ENCODE results near the gene TRAPPC2L. TPM values are rescaled to one million over a fixed set of nuclear protein-coding genes. Genes with fewer than 3 reads are reported as not detected.

TRAPPC2L gene
- total and polyA plus RNA-seq, 2 of the 13 experiments (the other 11 are each of a cell fraction or from before 2014, with no cell fraction given), result 96.3 to 107 TPM

DNA sequence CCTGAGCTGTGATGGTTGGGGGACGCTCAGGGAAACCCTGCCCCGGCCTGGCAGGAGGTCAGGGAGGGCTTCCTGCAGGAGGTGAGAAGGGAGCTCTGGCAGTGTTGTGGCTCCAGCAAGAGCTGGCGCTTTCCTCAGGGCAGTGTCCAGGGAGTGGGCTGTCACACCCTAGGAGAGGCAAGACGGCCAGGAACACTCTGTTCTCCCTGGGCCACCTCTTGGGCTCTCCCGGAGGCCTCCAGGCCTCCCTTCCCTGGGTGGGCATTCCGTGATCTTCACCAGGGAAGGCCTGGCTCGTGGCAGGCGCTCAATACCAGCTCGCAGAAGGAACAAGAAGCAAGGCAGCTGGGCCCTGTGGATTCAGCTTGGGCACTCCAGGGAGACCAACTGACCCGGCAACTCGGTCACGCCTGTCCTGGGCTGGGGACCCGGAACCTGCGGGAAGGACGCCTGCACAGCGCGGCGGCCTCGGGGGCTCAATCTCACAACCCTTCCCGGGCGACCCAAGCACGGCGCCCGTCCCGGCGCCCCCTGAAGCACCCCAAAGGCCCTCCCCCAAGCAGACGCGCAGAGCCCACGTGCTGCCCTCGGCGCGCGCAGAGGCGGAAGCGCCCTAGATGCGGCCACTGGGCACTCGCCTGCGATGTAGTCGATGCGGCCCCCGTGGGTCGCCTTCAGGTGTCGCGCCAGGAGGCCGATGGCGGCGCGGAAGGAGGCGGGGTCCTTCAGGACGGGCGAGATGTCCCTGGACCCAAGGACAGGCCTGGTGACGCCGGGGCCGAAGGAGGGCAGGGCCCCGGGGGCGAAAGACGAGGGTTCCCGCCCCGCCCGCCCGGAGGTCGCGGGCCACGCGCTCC lies 45.8 kb upstream of the TRAPPC2L start (continued):
- TF ChIP-seq, protein P1, sequence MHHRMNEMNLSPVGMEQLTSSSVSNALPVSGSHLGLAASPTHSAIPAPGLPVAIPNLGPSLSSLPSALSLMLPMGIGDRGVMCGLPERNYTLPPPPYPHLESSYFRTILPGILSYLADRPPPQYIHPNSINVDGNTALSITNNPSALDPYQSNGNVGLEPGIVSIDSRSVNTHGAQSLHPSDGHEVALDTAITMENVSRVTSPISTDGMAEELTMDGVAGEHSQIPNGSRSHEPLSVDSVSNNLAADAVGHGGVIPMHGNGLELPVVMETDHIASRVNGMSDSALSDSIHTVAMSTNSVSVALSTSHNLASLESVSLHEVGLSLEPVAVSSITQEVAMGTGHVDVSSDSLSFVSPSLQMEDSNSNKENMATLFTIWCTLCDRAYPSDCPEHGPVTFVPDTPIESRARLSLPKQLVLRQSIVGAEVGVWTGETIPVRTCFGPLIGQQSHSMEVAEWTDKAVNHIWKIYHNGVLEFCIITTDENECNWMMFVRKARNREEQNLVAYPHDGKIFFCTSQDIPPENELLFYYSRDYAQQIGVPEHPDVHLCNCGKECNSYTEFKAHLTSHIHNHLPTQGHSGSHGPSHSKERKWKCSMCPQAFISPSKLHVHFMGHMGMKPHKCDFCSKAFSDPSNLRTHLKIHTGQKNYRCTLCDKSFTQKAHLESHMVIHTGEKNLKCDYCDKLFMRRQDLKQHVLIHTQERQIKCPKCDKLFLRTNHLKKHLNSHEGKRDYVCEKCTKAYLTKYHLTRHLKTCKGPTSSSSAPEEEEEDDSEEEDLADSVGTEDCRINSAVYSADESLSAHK (CRISPR knock-in tag; IDR thresholded peaks at IDR 0.05; ENCODE audit: borderline replicate concordance), result no peak
- peak; percentile 51; the same call in 1 of the 2 replicates for TF ChIP-seq ZC3H13 (CRISPR knock-in tag; IDR thresholded peaks at IDR 0.05)
- no peak for TF ChIP-seq RCOR2 (CRISPR knock-in tag; IDR thresholded peaks at IDR 0.05)
- peak; percentile 33; the same call in 1 of the 2 replicates for TF ChIP-seq ZSCAN21 (CRISPR knock-in tag; IDR thresholded peaks at IDR 0.05; ENCODE audit: borderline replicate concordance)
- TF ChIP-seq ZNF230 (CRISPR knock-in tag; IDR thresholded peaks at IDR 0.05), result peak; percentile 98; the same call in 1 of the 2 replicates
- no peak for TF ChIP-seq ZMYM3 (CRISPR knock-in tag; IDR thresholded peaks at IDR 0.05)
- no peak for TF ChIP-seq SRF (IDR thresholded peaks at IDR 0.05; ENCODE audit: low read depth, low read length)
- TF ChIP-seq, protein P2, sequence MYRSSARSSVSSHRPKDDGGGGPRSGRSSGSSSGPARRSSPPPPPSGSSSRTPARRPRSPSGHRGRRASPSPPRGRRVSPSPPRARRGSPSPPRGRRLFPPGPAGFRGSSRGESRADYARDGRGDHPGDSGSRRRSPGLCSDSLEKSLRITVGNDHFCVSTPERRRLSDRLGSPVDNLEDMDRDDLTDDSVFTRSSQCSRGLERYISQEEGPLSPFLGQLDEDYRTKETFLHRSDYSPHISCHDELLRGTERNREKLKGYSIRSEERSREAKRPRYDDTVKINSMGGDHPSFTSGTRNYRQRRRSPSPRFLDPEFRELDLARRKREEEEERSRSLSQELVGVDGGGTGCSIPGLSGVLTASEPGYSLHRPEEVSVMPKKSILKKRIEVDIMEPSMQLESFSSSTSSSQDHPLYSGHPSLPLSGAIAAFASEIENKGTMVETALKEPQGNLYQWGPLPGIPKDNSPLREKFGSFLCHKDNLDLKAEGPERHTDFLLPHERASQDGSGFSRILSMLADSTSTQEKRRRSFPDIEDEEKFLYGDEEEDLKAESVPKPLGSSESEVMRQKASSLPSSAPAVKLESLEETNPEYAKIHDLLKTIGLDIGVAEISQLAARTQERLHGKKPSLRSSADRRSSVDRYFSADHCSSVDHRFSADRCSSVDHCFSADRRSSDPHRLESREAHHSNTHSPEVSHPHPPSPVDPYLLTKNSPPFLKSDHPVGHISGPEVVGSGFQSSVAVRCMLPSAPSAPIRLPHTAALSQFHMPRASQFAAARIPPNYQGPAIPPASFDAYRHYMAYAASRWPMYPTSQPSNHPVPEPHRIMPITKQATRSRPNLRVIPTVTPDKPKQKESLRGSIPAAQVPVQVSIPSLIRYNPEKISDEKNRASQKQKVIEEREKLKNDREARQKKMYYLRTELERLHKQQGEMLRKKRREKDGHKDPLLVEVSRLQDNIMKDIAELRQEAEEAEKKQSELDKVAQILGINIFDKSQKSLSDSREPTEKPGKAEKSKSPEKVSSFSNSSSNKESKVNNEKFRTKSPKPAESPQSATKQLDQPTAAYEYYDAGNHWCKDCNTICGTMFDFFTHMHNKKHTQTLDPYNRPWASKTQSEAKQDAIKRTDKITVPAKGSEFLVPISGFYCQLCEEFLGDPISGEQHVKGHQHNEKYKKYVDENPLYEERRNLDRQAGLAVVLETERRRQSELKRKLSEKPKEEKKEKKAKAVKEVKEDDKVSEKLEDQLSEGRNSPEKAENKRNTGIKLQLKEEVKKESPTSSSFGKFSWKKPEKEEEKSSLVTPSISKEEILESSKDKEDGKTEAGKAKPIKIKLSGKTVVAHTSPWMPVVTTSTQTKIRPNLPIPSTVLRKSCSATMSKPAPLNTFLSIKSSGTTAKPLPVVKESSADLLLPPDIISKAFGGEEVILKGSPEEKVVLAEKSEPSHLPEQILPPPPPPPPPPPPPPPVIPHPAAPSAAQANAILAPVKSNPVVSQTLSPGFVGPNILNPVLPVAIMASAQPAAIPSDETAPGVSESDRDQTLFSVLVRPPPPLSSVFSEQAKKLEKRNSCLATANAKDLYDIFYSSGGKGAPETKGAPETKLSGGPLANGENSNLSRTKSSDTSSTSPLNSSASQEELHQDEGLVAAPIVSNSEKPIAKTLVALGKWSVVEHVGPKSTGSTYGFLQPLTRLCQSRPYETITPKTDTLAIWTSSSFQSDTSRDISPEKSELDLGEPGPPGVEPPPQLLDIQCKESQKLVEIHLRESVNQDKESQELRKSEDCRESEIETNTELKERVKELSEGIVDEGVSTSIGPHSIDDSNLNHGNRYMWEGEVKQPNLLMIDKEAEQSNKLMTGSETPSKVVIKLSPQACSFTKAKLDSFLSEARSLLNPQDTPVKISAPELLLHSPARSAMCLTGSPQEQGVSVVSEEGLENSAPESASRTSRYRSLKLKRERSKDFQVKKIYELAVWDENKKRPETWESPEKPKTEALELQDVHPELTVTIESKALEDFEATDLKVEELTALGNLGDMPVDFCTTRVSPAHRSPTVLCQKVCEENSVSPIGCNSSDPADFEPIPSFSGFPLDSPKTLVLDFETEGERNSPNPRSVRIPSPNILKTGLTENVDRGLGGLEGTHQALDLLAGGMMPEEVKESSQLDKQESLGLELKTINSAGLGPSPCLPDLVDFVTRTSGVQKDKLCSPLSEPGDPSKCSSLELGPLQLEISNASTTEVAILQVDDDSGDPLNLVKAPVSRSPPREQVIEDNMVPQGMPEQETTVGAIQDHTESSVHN (CRISPR knock-in tag; IDR thresholded peaks at IDR 0.05), result peak; percentile 56; the same call in 1 of the 2 replicates
- TF ChIP-seq HHEX (CRISPR knock-in tag; IDR thresholded peaks at IDR 0.05), result no peak
- peak; percentile 55 for TF ChIP-seq ZMAT3 (CRISPR knock-in tag; conservative IDR thresholded peaks at IDR 0.05)
- peak; percentile 39 for TF ChIP-seq HDAC2 (CRISPR knock-in tag; IDR thresholded peaks at IDR 0.05)
- TF ChIP-seq, protein P3, sequence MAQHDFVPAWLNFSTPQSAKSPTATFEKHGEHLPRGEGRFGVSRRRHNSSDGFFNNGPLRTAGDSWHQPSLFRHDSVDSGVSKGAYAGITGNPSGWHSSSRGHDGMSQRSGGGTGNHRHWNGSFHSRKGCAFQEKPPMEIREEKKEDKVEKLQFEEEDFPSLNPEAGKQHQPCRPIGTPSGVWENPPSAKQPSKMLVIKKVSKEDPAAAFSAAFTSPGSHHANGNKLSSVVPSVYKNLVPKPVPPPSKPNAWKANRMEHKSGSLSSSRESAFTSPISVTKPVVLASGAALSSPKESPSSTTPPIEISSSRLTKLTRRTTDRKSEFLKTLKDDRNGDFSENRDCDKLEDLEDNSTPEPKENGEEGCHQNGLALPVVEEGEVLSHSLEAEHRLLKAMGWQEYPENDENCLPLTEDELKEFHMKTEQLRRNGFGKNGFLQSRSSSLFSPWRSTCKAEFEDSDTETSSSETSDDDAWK (CRISPR knock-in tag; IDR thresholded peaks at IDR 0.05), result no peak
- TF ChIP-seq ZNF616 (CRISPR knock-in tag; IDR thresholded peaks at IDR 0.05; ENCODE audit: low read depth), result peak; percentile 54; the same call in 1 of the 2 replicates
- no peak; the same call in 1 of the 2 replicates for TF ChIP-seq GZF1 (CRISPR knock-in tag; IDR thresholded peaks at IDR 0.05)

Measured in HepG2 (cell line).